NCI-H510A (cell line): ENCODE measurements around the gene TMEM178B.
"Not testable (repeated sequence)": the region's sequence is repeated elsewhere in the genome, so short reads cannot be mapped to it uniquely, and the experiment has no call there.

ENCODE experiments used
- DNase-seq: peaks from one replicate; lab custom pipeline; 2025; lab: John Stamatoyannopoulos, UW

TMEM178B gene

DNA sequence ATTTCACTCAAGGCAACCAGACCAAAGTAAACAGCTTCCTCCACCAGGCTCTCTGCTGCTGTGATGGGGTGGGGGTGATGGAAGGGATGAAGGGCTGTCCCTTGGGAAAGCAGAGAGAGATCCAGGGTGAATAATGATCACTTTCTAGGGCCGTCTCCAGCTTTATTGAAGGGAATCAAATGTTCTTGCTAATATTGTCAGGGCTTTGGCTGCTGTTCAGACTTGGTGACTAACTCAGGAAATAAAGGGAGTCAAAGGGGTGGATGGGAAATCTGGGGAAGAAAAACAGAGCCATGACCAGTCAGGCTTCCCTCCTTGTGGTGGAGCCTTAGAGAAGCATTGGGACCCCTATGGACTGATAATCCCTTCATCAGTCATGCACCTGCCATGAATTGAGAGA, 281.2 kb downstream of the TMEM178B start:
- no peak for DNase-seq

GRCh38 chr7:141356161-141356560, 282.3 kb downstream of the TMEM178B start:
- no peak for DNase-seq

DNA sequence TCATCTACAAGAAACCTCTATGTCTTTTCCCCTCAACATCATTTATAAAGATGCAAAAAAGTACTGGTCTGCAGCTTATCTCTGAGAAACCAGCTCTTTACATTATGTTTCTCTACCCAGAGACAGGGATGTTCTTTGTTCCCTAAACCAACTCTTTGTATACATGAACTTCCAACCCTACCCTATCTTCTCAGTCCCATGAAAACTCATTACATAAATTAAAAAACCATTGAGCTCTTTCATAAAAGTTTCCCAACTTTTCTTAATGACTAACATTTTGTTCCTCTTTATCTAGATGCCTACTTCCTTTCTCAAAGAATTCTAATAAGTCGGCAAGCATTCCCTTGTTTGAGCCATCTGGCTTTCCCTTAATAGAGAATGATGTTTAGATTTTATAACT, 284.5 kb downstream of the TMEM178B start:
- DNase-seq = no peak

GRCh38 chr7:141359262-141359661, 285.4 kb downstream of the TMEM178B start:
- DNase-seq = no peak

DNA sequence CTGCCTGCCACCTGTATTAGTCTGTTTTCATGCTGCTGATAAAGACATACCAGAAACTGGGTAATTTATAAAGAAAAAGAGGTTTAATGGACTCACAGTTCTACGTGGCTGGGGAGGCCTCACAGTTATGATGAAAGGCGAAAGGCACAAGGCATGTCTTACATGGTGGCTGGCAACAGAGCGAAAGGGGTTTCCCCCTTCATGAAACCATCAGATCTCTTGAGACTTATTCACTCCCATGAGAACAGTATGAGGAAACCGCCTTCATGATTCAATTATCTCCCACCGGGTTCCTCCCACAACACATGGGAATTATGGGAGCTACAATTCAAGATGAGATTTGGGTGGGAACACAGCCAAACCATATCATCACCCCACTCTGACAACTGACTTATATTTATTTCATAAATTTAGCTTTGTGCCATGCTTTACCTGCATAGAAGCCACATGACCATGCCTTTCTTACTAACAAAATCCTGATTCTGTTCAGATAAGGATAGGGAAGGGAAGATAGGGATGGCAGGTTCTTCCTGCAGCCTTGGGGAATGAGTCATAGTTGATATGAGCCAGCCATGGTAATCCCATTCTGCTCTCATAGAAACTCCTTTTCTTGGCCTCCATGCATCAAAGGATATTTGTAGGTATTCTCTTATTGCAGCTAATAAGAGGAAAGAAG, 286.0 kb downstream of the TMEM178B start:
- no peak for DNase-seq

DNA sequence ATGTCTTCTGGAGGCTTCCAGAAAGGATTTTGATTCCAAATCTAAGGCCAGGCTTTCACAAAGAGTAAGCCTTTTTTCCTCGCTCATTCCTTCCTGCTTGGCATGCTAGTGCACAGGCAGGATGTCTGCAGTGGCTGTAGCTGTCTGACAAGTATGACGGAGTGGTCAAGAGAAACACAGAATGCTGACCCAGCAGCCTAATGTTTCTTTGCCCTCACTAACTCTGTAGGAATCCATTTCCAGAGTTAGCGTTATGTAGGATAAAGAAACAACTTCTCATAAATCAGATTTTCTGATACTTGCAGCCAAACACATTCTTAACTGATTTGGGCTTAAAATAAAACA, 286.5 kb downstream of the TMEM178B start:
- no peak for DNase-seq

GRCh38 chr7:141360803-141361202, 286.9 kb downstream of the TMEM178B start:
- DNase-seq = no peak

DNA sequence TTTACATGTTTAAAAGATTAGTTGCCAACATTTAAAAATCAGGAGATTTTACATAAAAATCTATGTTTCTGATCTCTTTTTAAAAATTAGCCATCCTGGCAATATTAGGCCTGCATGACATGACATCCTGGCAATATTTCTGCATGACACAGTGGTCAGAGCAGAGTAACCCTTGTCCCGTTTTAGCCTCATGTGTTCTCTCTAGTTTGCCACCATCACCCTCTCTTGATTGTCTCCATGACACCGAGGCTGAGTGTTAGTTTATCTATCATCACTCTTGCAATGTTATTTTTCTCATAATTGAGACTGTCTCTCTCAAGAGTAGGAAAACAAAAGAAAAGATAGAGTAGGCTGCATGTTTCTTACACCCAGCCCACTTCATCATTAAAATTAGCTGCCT, 287.6 kb downstream of the TMEM178B start:
- no peak for DNase-seq

GRCh38 chr7:141361960-141362359, 288.1 kb downstream of the TMEM178B start:
- DNase-seq = no peak

DNA sequence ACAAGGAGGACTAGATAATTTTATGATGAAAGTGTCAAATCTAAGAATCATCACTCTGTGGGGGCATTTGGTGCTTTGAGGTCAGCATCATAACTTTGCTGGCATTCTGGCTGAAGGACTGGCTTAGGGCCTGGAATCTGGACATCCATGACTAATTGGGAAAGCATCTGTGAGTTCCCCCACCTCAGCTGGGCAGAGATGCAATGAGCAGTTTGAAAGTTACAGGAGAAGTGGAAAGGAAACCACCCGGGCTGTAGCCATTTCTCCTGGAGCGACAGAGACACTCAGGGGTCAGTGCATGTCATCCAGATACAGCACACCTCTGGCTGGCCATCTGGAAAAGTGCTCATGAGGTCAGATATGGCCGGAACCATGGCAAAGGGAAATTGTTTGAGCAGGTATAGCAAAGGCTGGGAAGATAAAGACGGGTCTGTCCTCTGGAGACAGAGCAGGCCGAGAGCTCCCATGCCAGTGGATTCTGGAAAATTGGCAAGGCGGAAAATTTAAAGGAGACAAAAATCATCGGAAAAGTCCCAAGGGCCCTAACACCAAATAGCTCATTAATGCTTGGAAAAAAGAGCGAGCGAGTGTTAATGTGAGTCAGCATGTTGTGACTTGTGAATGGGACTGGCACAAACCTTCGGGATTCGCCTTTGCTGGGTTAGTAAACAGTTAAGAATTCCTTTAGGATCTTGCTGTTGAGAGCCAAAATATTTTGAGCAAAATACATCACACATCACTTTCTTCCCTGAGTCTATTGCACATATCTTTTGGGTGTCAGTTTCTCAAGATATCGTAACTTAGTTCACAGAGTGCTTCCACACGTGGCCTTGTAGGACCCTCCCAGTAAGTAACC, 288.9 kb downstream of the TMEM178B start:
- DNase-seq = no peak

GRCh38 chr7:141363748-141364147, 289.9 kb downstream of the TMEM178B start:
- no peak for DNase-seq

DNA sequence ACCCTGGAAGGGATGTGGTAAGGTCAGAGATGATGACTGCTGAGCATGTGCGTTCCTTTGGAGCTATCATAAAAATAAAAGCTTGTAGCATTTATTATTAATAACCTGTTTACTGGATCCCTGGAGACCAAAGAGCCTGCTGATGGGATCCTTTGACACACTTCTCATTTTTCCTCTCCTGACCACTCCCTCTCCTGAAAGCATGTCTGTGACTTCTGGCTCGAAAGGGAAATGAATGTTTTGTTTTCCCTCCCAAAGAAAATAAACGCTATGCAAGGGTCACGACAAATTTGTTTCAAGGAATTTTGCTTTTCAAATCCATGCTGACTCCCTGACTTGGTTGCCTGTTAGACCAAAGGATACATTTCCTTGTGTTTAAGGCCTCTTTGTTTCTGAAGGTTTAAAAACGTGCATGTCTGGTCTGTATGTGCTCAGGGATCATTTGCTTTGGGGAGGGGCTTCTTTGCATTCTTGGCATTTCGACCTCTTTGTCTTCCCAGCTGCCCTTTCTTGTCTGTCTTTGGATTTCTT, 292.3 kb downstream of the TMEM178B start:
- DNase-seq = no peak

DNA sequence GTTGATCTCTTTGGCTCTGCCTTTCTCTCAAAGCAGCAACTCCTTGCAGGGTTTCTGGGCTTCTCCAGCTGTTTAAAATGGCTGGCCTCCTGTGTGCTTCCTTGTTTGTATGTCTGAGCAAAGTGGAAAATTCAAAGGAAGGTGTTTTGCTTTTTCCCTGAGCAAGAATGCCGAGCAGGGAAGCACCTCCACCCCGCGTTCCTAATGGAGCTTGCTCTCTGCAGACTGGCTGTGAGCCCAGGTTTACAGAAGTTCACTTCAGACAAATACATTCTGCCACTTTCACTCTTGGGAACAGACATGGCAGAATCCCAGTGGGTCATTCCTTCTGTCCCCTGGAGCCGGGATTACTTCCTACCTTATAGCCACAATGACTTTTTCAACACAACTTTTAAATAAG, 295.6 kb downstream of the TMEM178B start:
- no peak for DNase-seq

DNA sequence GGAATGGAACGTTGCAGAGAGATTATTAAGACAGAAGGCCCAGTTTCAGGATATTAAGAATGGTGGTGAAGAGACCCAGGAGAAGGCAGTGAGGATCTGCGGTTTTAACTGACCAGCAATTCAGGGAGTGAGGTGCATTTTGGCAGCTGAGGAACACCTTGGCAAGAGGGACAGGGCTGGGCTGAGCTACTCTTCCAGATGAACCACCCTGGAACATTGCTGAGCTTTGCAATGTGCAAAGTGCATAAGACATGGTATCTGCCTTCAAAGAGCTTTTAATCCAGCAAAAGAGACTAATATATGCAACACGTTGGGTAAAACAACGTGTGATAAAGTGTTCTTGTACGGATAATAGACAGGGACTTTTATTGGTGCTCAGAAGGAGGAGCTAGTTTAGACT, 296.3 kb downstream of the TMEM178B start:
- DNase-seq = no peak

- no peak for DNase-seq
Measured at GRCh38 chr7:141370650-141371049, 296.8 kb downstream of the TMEM178B start.

GRCh38 chr7:141374425-141374824, 300.6 kb downstream of the TMEM178B start:
- DNase-seq = no peak

DNA sequence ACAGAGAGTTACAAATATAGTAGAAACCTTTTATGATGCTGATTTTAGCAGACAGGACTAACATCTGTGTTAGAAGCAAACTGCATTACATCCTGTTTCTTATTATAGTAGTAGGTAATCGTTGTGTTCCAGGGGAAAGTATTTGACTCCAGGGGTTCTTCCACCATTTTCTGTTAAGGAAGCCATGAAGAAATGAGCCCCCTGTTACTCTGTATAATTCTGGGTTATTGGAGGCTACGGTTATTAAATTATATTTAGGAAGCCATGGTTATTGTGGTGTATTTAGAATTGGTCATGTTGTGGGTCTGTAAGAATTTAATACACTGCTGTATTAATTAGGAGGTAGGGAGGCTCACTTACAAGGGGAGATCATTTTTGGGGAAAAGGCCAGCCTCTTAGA, 301.6 kb downstream of the TMEM178B start:
- no peak for DNase-seq

DNA sequence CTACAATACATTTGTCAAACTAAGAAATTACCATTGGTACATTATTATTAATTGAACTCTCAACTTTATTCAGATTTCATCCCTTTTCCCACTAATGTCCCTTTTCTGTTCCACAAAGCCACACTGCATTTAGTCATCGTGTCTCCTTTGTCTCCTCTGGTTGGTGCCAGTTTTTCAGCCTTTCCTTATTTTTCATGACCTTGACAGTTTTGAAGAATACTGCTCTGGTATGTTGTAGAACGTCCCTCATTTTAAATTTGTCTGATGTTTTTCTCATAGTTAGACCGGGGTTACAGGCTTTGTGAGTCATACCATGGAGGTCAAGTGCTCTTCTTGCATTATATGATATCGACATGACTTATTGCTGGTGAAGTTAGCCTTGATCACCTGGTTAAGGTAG, 304.0 kb downstream of the TMEM178B start:
- no peak for DNase-seq

DNA sequence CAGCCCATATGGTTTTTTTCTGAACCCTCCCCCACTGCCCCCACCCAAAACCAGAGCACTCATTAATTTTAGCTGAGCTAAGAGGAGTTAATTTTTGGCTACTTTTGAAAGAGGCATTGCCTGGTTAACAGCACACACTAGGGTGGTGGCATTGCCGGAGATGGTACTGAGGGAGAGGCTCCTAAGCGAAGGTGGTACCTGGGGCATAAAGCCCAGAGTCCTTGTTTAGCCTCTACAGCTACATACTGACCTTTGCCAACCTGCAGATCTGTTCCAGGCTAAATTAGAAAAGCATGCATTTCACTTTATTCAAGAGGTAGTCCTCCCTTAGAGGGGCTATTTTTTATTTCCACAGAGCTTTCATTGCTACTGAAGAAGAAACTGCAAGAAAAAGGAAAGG, 304.5 kb downstream of the TMEM178B start:
- no peak for DNase-seq

DNA sequence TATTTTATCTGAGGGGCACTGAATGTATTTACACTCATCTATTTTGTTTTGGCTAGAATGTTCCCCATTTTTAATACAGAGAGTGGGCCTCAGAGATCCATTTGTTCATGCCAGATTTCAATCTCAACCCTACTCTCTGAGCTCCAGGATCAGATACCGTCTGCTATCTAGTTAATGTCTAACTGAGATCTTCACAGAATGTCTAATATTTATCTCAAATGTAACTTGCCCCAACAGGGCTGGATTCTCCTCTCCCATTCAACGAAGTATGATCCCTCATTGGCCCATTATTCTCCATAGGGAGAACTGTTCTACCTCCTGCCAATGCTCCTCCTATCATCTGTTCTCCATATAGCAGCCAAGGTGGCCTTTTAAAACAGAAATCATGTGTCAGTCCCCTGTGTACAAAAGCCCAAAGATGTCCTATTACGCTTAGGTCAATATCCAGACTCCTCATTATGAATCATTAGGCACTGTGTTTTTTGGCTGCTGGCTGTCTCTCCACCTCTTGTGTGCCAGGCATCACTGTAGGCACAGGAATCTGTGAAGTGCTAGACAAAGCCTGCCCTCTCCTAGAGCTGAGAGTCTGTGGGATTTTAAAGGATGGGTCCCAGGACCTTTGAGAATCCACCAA, 308.0 kb downstream of the TMEM178B start:
- no peak for DNase-seq

DNA sequence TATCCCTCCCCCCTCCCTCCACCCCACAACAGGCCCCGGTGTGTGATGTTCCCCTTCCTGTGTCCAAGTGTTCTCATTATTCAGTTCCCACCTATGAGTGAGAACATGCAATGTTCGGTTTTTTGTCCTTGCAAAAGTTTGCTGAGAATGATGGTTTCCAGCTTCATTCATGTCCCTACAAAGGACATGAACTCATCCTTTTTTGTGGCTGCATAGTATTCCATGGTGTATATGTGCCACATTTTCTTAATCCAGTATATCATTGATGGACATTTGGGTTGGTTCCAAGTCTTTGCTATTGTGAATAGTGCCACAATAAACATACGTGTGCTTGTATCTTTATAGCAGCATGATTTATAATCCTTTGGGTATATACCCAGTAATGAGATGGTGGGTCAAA, 309.5 kb downstream of the TMEM178B start:
- not testable (repeated sequence) for DNase-seq

DNA sequence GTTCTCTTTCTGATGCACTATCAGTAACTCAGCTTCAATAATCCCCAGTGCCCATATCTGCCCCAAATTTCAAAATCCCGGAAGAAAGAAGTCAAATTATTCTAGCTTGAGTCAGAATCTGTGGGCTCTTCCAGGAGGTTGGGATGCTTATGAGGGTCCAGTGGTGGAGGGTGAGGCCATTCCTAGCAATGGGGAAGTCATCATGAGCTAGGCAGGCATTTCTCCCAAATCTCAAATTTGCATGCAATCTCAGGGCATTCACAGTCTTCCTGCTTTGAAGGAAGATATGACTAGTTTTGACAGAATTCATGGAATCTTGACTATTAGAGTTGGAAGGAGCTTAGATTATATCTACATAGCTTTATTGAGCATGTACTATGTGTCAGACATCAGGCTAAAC, 313.0 kb downstream of the TMEM178B start:
- no peak for DNase-seq
